HL-60 (cell line): Measurements from ENCODE around the gene ZSCAN2.

Experiments
- DNase-seq, 2 experiments: peaks; one replicate each; pipeline ENCODE4 v3.0.0-alpha.2; 2010 to 2020; ENCODE audit warnings: low read depth in 1 of 2, low spot score in 1 of 2
- H3K27ac ChIP-seq: fragments of 250-450 bp; sonication (Bioruptor Pico); replicated peaks from 2 replicates; pipeline ENCODE4 v1.5.1; 2020; ENCODE audit warnings: mild to moderate bottlenecking, moderate library complexity
- H3K27me3 ChIP-seq: fragments of 250-450 bp; sonication (Bioruptor Pico); 2 replicates; pipeline ENCODE4 v1.5.1; 2021; ENCODE audit warnings: mild to moderate bottlenecking, moderate library complexity; ENCODE audit not compliant: insufficient read depth, poor library complexity, severe bottlenecking
- H3K4me3 ChIP-seq: replicated peaks from 2 replicates; pipeline ENCODE4 v1.5.1; 2011; ENCODE audit warnings: mild to moderate bottlenecking, control low read depth, low read length; ENCODE audit not compliant: insufficient read depth
- CTCF ChIP-seq: IDR thresholded peaks from one replicate; pipeline ENCODE4 v1.5.1; 2011; ENCODE audit warnings: low read length, control low read depth, inconsistent platforms; ENCODE audit not compliant: insufficient read depth
- GABPA ChIP-seq: IDR thresholded peaks from 2 replicates; pipeline ENCODE4 v1.6.1; 2012; ENCODE audit warnings: low read depth
- POLR2AphosphoS5 ChIP-seq: IDR thresholded peaks from 2 replicates; pipeline ENCODE4 v1.6.1; 2012; ENCODE audit warnings: low read depth
- REST ChIP-seq: IDR thresholded peaks from 2 replicates; pipeline ENCODE4 v1.6.1; 2012; ENCODE audit warnings: low read depth; ENCODE audit not compliant: insufficient replicate concordance
- SPI1 ChIP-seq: IDR thresholded peaks from 2 replicates; pipeline ENCODE4 v1.6.1; 2012; ENCODE audit warnings: low read depth, mild to moderate bottlenecking, borderline replicate concordance

The ZSCAN2 gene

GRCh38 chr15:84624359-84624758 lies 23.6 kb downstream of the ZSCAN2 start:
- no peak for TF ChIP-seq POLR2AphosphoS5
- no peaks in the 10 kb centered on the region for H3K27me3 ChIP-seq
- DNase-seq = no peak
- no peak overlapping the region for H3K4me3 ChIP-seq
- H3K27ac ChIP-seq = no peak overlapping the region

- Histone ChIP-seq H3K4me3 (no peak overlapping the region), H3K27ac (no peak overlapping the region)
- TF ChIP-seq REST (no peak), SPI1 (no peak), POLR2AphosphoS5 (no peak), CTCF (no peak), GABPA (no peak)
Observed at GRCh38 chr15:84625123-84625522, 24.3 kb downstream of the ZSCAN2 start.

GRCh38 chr15:84629033-84629432 lies 28.2 kb downstream of the ZSCAN2 start:
- no peak overlapping the region for H3K27ac ChIP-seq
- TF ChIP-seq REST (no peak), GABPA (no peak), CTCF (no peak), SPI1 (no peak), POLR2AphosphoS5 (no peak)
- DNase-seq = no peak

More at GRCh38 chr15:84625123-84625522, 24.3 kb downstream of the ZSCAN2 start:
- no peaks in the 10 kb centered on the region for H3K27me3 ChIP-seq
- DNase-seq = no peak

GRCh38 chr15:84631706-84632272 lies 31.0 kb downstream of the ZSCAN2 start:
- DNase-seq = no peak
- Histone ChIP-seq H3K27ac (peak overlapping the region; percentile 77), H3K4me3 (peak overlapping the region; percentile 66), H3K27me3 (no peaks in the 10 kb centered on the region)
- TF ChIP-seq GABPA = no peak
- TF ChIP-seq CTCF = no peak
- no peak for TF ChIP-seq POLR2AphosphoS5
- no peak for TF ChIP-seq REST
- TF ChIP-seq SPI1 = no peak

More at GRCh38 chr15:84629033-84629432, 28.2 kb downstream of the ZSCAN2 start:
- no peaks in the 10 kb centered on the region for H3K27me3 ChIP-seq
- no peak overlapping the region for H3K4me3 ChIP-seq
